GM04503 (cell line): ENCODE data around the gene TYSND1.
"Not testable (repeated sequence)": the region's sequence is repeated elsewhere in the genome, so short reads cannot be mapped to it uniquely, and the experiment has no call there.

ENCODE experiments used
- DNase-seq: peaks from one replicate; pipeline ENCODE4 v3.0.0-alpha.2; 2012; ENCODE audit warnings: low read depth

The TYSND1 gene

GRCh38 chr10:70132098-70133029 lies 14.1 kb downstream of the TYSND1 start, which contains the start of gene AIFM2:
AIFM2 (minus strand) TSS chr10:70132825; CDS start chr10:70124084, 8,741 bp downstream.
- DNase-seq: no peak

GRCh38 chr10:70131560-70131937 lies 15.0 kb downstream of the TYSND1 start:
- no peak for DNase-seq

- DNase-seq: peak; percentile 79
Measured at GRCh38 chr10:70130878-70131559, 15.5 kb downstream of the TYSND1 start.

- DNase-seq: no peak
Measured at GRCh38 chr10:70126700-70127395, 19.7 kb downstream of the TYSND1 start.

GRCh38 chr10:70125918-70126552 lies 20.5 kb downstream of the TYSND1 start:
- DNase-seq: no peak

- DNase-seq: no peak
Measured at GRCh38 chr10:70124918-70125317, 21.6 kb downstream of the TYSND1 start.

- no peak for DNase-seq
Measured at GRCh38 chr10:70124415-70124814, 22.1 kb downstream of the TYSND1 start.

- no peak for DNase-seq
Measured at GRCh38 chr10:70123817-70124216, 22.7 kb downstream of the TYSND1 start.

GRCh38 chr10:70123166-70123565 lies 23.3 kb downstream of the TYSND1 start:
- DNase-seq: not testable (repeated sequence)

- no peak for DNase-seq
Measured at GRCh38 chr10:70122742-70123141, 23.8 kb downstream of the TYSND1 start.

- DNase-seq: no peak
Measured at GRCh38 chr10:70121281-70121949, 25.1 kb downstream of the TYSND1 start.

- DNase-seq: no peak
Measured at GRCh38 chr10:70120417-70120816, 26.1 kb downstream of the TYSND1 start.

GRCh38 chr10:70119623-70120022 lies 26.9 kb downstream of the TYSND1 start:
- no peak for DNase-seq

GRCh38 chr10:70119197-70119596 lies 27.3 kb downstream of the TYSND1 start:
- no peak for DNase-seq

- no peak for DNase-seq
Measured at GRCh38 chr10:70118196-70118595, 28.3 kb downstream of the TYSND1 start.

GRCh38 chr10:70117646-70118045 lies 28.9 kb downstream of the TYSND1 start:
- DNase-seq: no peak

- no peak for DNase-seq
Measured at GRCh38 chr10:70115948-70116682, 30.4 kb downstream of the TYSND1 start.

- DNase-seq: no peak
Measured at GRCh38 chr10:70114902-70115301, 31.6 kb downstream of the TYSND1 start.

- no peak for DNase-seq
Measured at GRCh38 chr10:70112071-70112470, 34.4 kb downstream of the TYSND1 start.

GRCh38 chr10:70111496-70111895 lies 35.0 kb downstream of the TYSND1 start:
- no peak for DNase-seq
